Ishikawa (cell line): ENCODE data around the gene ERCC6L2.

Experiments
- CEBPB ChIP-seq: IDR thresholded peaks from 2 replicates; pipeline ENCODE4 v1.6.1; 2012
- CREB1 ChIP-seq: IDR thresholded peaks from 2 replicates; pipeline ENCODE4 v1.6.1; 2012; ENCODE audit warnings: low read depth
- EGR1 ChIP-seq: IDR thresholded peaks from 2 replicates; pipeline ENCODE4 v1.6.1; 2012
- EP300 ChIP-seq: IDR thresholded peaks from 2 replicates; pipeline ENCODE4 v1.6.1; 2012; ENCODE audit warnings: borderline replicate concordance
- FOXM1 ChIP-seq: IDR thresholded peaks from 2 replicates; pipeline ENCODE4 v1.6.1; 2012; ENCODE audit warnings: low read depth, borderline replicate concordance
- MAX ChIP-seq: IDR thresholded peaks from 2 replicates; pipeline ENCODE4 v1.6.1; 2012
- NFIC ChIP-seq: IDR thresholded peaks from 2 replicates; pipeline ENCODE4 v1.6.1; 2012
- RAD21 ChIP-seq: IDR thresholded peaks from 2 replicates; pipeline ENCODE4 v1.6.1; 2012; ENCODE audit warnings: low read depth
- REST ChIP-seq: IDR thresholded peaks from 2 replicates; pipeline ENCODE4 v1.6.1; 2012; ENCODE audit warnings: low read depth, mild to moderate bottlenecking
- TAF1 ChIP-seq: IDR thresholded peaks from 2 replicates; pipeline ENCODE4 v1.6.1; 2012; ENCODE audit warnings: low read depth, mild to moderate bottlenecking
- TCF12 ChIP-seq: IDR thresholded peaks from 2 replicates; pipeline ENCODE4 v1.6.1; 2012; ENCODE audit warnings: low read depth
- TEAD4 ChIP-seq: IDR thresholded peaks from 2 replicates; pipeline ENCODE4 v1.6.1; 2012
- USF1 ChIP-seq: IDR thresholded peaks from 2 replicates; pipeline ENCODE4 v1.6.1; 2012
- YY1 ChIP-seq: IDR thresholded peaks from 2 replicates; pipeline ENCODE4 v1.6.1; 2012; ENCODE audit warnings: low read depth
- ZBTB7A ChIP-seq: IDR thresholded peaks from 2 replicates; pipeline ENCODE4 v1.6.1; 2012; ENCODE audit warnings: low read depth

Gene ERCC6L2

GRCh38 chr9:95910023-95910707 lies 34.7 kb downstream of the ERCC6L2 start:
- TF ChIP-seq CEBPB (no peak), NFIC (no peak), YY1 (no peak), CREB1 (no peak), TAF1 (no peak), TEAD4 (no peak), MAX (no peak)

- TF ChIP-seq ZBTB7A (no peak), CREB1 (no peak), YY1 (no peak), CEBPB (no peak), REST (no peak), TCF12 (no peak), TAF1 (no peak), TEAD4 (no peak), EGR1 (no peak), FOXM1 (no peak), USF1 (no peak), RAD21 (no peak), EP300 (no peak)
Observed at GRCh38 chr9:95910770-95911340, 35.4 kb downstream of the ERCC6L2 start.

- TF ChIP-seq TCF12 (no peak), EP300 (no peak), NFIC (no peak), RAD21 (no peak), CEBPB (no peak), TAF1 (no peak), CREB1 (no peak), MAX (no peak), USF1 (no peak)
Observed at GRCh38 chr9:95912773-95913172, 37.3 kb downstream of the ERCC6L2 start.

- TF ChIP-seq ZBTB7A (no peak), EGR1 (no peak), REST (no peak), USF1 (no peak), CREB1 (no peak), MAX (no peak), TEAD4 (no peak), CEBPB (no peak), YY1 (no peak), TCF12 (no peak), FOXM1 (no peak), RAD21 (no peak), TAF1 (no peak), EP300 (no peak)
Observed at GRCh38 chr9:95920017-95920416, 44.5 kb downstream of the ERCC6L2 start.

- TF ChIP-seq FOXM1 = no peak
- TF ChIP-seq YY1 = no peak
- no peak for TF ChIP-seq TEAD4
- no peak for TF ChIP-seq RAD21
- TF ChIP-seq ZBTB7A = no peak
- no peak for TF ChIP-seq NFIC
- TF ChIP-seq TCF12 = no peak
- no peak for TF ChIP-seq REST
- no peak for TF ChIP-seq MAX
- TF ChIP-seq USF1 = no peak
- TF ChIP-seq CEBPB = no peak
Observed at GRCh38 chr9:95923794-95924193, 48.3 kb downstream of the ERCC6L2 start.
